Ovary (tissue), 9 donors: Measurements from ENCODE around the gene PXK. TPM values are rescaled to one million over a fixed set of nuclear protein-coding genes. Genes with fewer than 3 reads are reported as not detected.

Experiments
- DNase-seq, 5 donors: peaks; one replicate each; pipeline ENCODE4 v3.0.0-alpha.2; 2019 to 2020
- H3K27ac ChIP-seq, 2 donors: fragments of 200-600 bp; one replicate each; pipeline versions ENCODE4 v1.5.1 to v1.8.0; 2019 to 2022
- H3K27me3 ChIP-seq: fragments of 200-600 bp; one replicate; pipeline ENCODE4 v1.8.0; 2022
- H3K36me3 ChIP-seq: fragments of 200-600 bp; sonication (generic); one replicate; pipeline ENCODE4 v1.5.1; 2019
- H3K4me1 ChIP-seq: one replicate; pipeline ENCODE4 v1.8.1; 2013; ENCODE audit warnings: mild to moderate bottlenecking, moderate library complexity; ENCODE audit not compliant: insufficient read depth
- H3K4me3 ChIP-seq: fragments of 200-600 bp; sonication (generic); one replicate; pipeline ENCODE4 v1.5.1; 2017
- H3K9me3 ChIP-seq, 2 donors: fragments of 200-600 bp in 1 of 2; sonication (generic) in 1 of 2; one replicate each; pipeline versions ENCODE4 v1.5.1 to v1.8.1; 2013 to 2019; ENCODE audit warnings: mild to moderate bottlenecking in 1 of 2, moderate library complexity in 1 of 2
- CTCF ChIP-seq, 3 donors: fragments of 450-650 bp in 2 of 3; fragments of 200-600 bp in 1 of 3; IDR thresholded peaks; one replicate each; pipeline versions ENCODE4 v1.5.1 to v1.8.0; 2016 to 2022; ENCODE audit warnings: antibody characterized with exemption in 3 of 3, mild to moderate bottlenecking in 1 of 3
- EP300 ChIP-seq: sonication (generic); formaldehyde crosslinking; IDR thresholded peaks from one replicate; pipeline ENCODE4 v1.6.1; 2017; ENCODE audit warnings: antibody characterized with exemption
- POLR2A ChIP-seq: fragments of 450-650 bp; IDR thresholded peaks from one replicate; pipeline ENCODE4 v1.6.1; 2017; ENCODE audit warnings: antibody characterized with exemption, mild to moderate bottlenecking, moderate library complexity
- WGBS, 3 donors: extraction: QIAGEN DNeasy Blood & Tissue Kit in 1 of 3; methylation state at CpG; one replicate each; pipeline versions ENCODE4 v1.1.5 to v1.1.7; 2013 to 2017; 5-methylcytosine and 5-hydroxymethylcytosine counted together
- intact Hi-C, 4 donors: fragments of 100-400 bp; cut with DNase I; formaldehyde crosslinking; loops; one replicate each; pipeline versions ENCODE4 v1.11.0 to v1.15.1; 2022 to 2023
- polyA plus RNA-seq, 2 donors: library from polyadenylated mRNA; stranded (reverse); fragments of 200-250 nt in 1 of 2; fragments of 350-450 nt in 1 of 2; fragmentation: Illumina TruSeq in 1 of 2; extraction: RNeasy Lipid Tissue Mini Kit (QIAGEN cat#74804) in 1 of 2; gene quantifications; one replicate each; pipeline ENCODE4 v1.2.3, GENCODE V29; 2013 to 2014
- total RNA-seq, 7 donors: library from RNA; depleted of rRNA in 2 of 7; stranded (reverse); fragments of >200 nt in 2 of 7; fragmentation: NEBNext Ultra II Directional in 3 of 7; extraction: Animal tissue kit (Norgen Biotek cat#: 25700) in 3 of 7; gene quantifications; one replicate each; pipeline versions ENCODE4 v1.1.0 to v1.2.4, GENCODE V29; 2016 to 2023
- donor health status: DM: no; HTN: no; CAD: no; lungs with moderate emphysema.
- donor health status: DM: no; HTN: no; CAD: no.
- donor health status: Bipolar disorder and iron deficiency.
- donor health status: DM: yes; HTN: yes; CAD: no.
- donor health status: DM: no; HTN: no; CAD: no.
- donor health status: DM: yes; HTN: yes; CAD: no.

PXK gene
- total and polyA plus RNA-seq, 9 donors = 17.2 to 42.0 (median 25.9) TPM

GRCh38 chr3:58379351-58380073 is 46.8 kb downstream of the PXK start:
- TF ChIP-seq POLR2A = no peak
- no peak for TF ChIP-seq EP300
- no peak for TF ChIP-seq CTCF (IDR thresholded peaks at IDR 0.05)
- intact Hi-C loops = no loop called here
- Histone ChIP-seq H3K4me3 (no peak overlapping the region), H3K9me3 (no peaks in the 10 kb centered on the region), H3K4me1 (peaks cover 2% of the 10 kb centered on the region), H3K27me3 (no peaks in the 10 kb centered on the region), H3K36me3 (no peaks in the 10 kb centered on the region), H3K27ac (no peak overlapping the region)
- 86 to 91% (median 89%) methylated on average over 4 of the region's 4 CpGs for WGBS, 3 donors
- DNase-seq = no peak

GRCh38 chr3:58383476-58383875 is 50.8 kb downstream of the PXK start:
- Histone ChIP-seq H3K27ac (no peak overlapping the region), H3K4me3 (no peak overlapping the region), H3K4me1 (peaks cover 6% of the 10 kb centered on the region), H3K36me3 (no peaks in the 10 kb centered on the region), H3K9me3 (no peaks in the 10 kb centered on the region), H3K27me3 (no peaks in the 10 kb centered on the region)
- intact Hi-C loops = no loop called here
- 56 to 72% (median 69%) methylated on average over 2 of the region's 2 CpGs for WGBS, 3 donors
- no peak for DNase-seq
- TF ChIP-seq CTCF (IDR thresholded peaks at IDR 0.05) (no peak), EP300 (no peak), POLR2A (no peak)

GRCh38 chr3:58383904-58384303 is 51.2 kb downstream of the PXK start:
- Histone ChIP-seq H3K9me3 (no peaks in the 10 kb centered on the region), H3K27me3 (no peaks in the 10 kb centered on the region), H3K4me3 (no peak overlapping the region), H3K4me1 (peaks cover 6% of the 10 kb centered on the region), H3K27ac (no peak overlapping the region), H3K36me3 (no peaks in the 10 kb centered on the region)
- WGBS, 3 donors = 36 to 47% (median 41%) methylated on average over 4 of the region's 4 CpGs
- intact Hi-C loops = no loop called here
- no peak for TF ChIP-seq POLR2A
- no peak for TF ChIP-seq CTCF (IDR thresholded peaks at IDR 0.05)
- no peak for TF ChIP-seq EP300
- no peak for DNase-seq

GRCh38 chr3:58384381-58385090 is 51.8 kb downstream of the PXK start:
- H3K27me3 ChIP-seq = no peaks in the 10 kb centered on the region
- 70 to 80% (median 75%) methylated on average over 3 of the region's 3 CpGs for WGBS, 3 donors
- intact Hi-C loops = no loop called here
- peaks cover 6% of the 10 kb centered on the region for H3K4me1 ChIP-seq
- no peaks in the 10 kb centered on the region for H3K36me3 ChIP-seq
- no peak for DNase-seq
- H3K9me3 ChIP-seq = no peaks in the 10 kb centered on the region
- TF ChIP-seq EP300 (no peak), POLR2A (no peak), CTCF (IDR thresholded peaks at IDR 0.05) (no peak)
- no peak overlapping the region for H3K4me3 ChIP-seq
- no peak overlapping the region for H3K27ac ChIP-seq
